GM12878 (cell line): ENCODE measurements around the gene DCAF5. TPM values are rescaled to one million over a fixed set of nuclear protein-coding genes. Genes with fewer than 3 reads are reported as not detected.

ENCODE experiments used
- ATAC-seq: fragments of 200-7000 bp; cut with Tn5 transposase; 3 replicates; pipeline ENCODE4 v1.9.1; 2020; ENCODE audit warnings: mild to moderate bottlenecking, moderate library complexity
- BruUV-seq: library from RNA; stranded (reverse); fragments of 400-500 nt; replicated peaks from 2 replicates; lab custom pipeline; 2021; lab: Mats Ljungman, UMichigan
- CTCF ChIA-PET: fragments of 300-600 bp; sonication (Branson Sonifier 250); formaldehyde crosslinking; extraction: SDS; loops from one replicate; lab custom pipeline; 2021; ENCODE audit warnings: inconsistent platforms; lab: Yijun Ruan, JAX
- POLR2A ChIA-PET: fragments of 350-600 bp; formaldehyde crosslinking; extraction: SDS; loops from one replicate; lab custom pipeline; 2021; ENCODE audit warnings: inconsistent platforms; lab: Charles Lee
- RAD21 ChIA-PET: fragments of 300-600 bp; sonication (Branson Sonifier 250); formaldehyde crosslinking; loops from one replicate; lab custom pipeline; 2023; ENCODE audit warnings: antibody characterized with exemption; ENCODE audit not compliant: unreplicated experiment; lab: Charles Lee
- SMC1A ChIA-PET: fragments of 300-600 bp; sonication (Branson Sonifier 250); formaldehyde crosslinking; loops from one replicate; lab custom pipeline; 2023; ENCODE audit not compliant: unreplicated experiment, uncharacterized antibody; lab: Charles Lee
- DNase-seq: peaks from one replicate; pipeline ENCODE4 v3.0.0-alpha.2; 2011; ENCODE audit warnings: low read depth, low spot score
- FAIRE-seq: peaks from 3 replicates; lab custom pipeline; 2011; peaks lifted over from hg19 to GRCh38; lab: Jason Lieb, UNC
- H2AFZ ChIP-seq: 2 replicates; pipeline ENCODE4 v1.6.0; 2011; ENCODE audit warnings: low read depth, low read length, control low read depth; ENCODE audit not compliant: control insufficient read depth
- H3K27ac ChIP-seq: 2 replicates; pipeline ENCODE4 v1.5.1; 2011; ENCODE audit warnings: control low read depth; ENCODE audit not compliant: control insufficient read depth, insufficient read depth
- H3K27me3 ChIP-seq, 2 experiments: replicated peaks in 1 of 2; 2 replicates each; pipeline versions ENCODE4 v1.6.0 to v1.6.1; 2011; ENCODE audit warnings: low read length in 1 of 2; ENCODE audit not compliant: control insufficient read depth in 2 of 2, insufficient read depth in 2 of 2
- H3K36me3 ChIP-seq, 2 experiments: 2 replicates each; pipeline ENCODE4 v1.5.1; 2011; ENCODE audit warnings: low read length in 1 of 2; ENCODE audit not compliant: control insufficient read depth in 2 of 2, insufficient read depth in 2 of 2
- H3K4me1 ChIP-seq: 2 replicates; pipeline ENCODE4 v1.6.1; 2011; ENCODE audit warnings: mild to moderate bottlenecking, low read length, moderate library complexity, mixed read lengths; ENCODE audit not compliant: control insufficient read depth, insufficient read depth
- H3K4me2 ChIP-seq: 2 replicates; pipeline ENCODE4 v1.6.0; 2011; ENCODE audit warnings: control low read depth; ENCODE audit not compliant: control insufficient read depth, insufficient read depth
- H3K4me3 ChIP-seq: fragments of 200-600 bp; sonication (generic); 2 replicates; pipeline ENCODE4 v1.5.1; 2016
- H3K79me2 ChIP-seq: 2 replicates; pipeline ENCODE4 v1.6.0; 2011; ENCODE audit warnings: low read length; ENCODE audit not compliant: control insufficient read depth, insufficient read depth
- H3K9ac ChIP-seq: 2 replicates; pipeline ENCODE4 v1.8.0; 2011; ENCODE audit warnings: low read length, control low read depth, mixed read lengths; ENCODE audit not compliant: control insufficient read depth, insufficient read depth
- H3K9me3 ChIP-seq: replicated peaks from 3 replicates; pipeline ENCODE4 v1.5.1; 2011; ENCODE audit warnings: mild to moderate bottlenecking, low read length; ENCODE audit not compliant: control insufficient read depth, insufficient read depth
- H4K20me1 ChIP-seq: 2 replicates; pipeline ENCODE4 v1.6.0; 2011; ENCODE audit not compliant: control insufficient read depth, insufficient read depth
- EP300 ChIP-seq, 2 experiments: fragments of 150-350 bp in 1 of 2; IDR thresholded peaks; 2 replicates each; pipeline ENCODE4 v1.6.1; 2011 to 2012; ENCODE audit warnings: low read depth in 2 of 2, low read length in 2 of 2, borderline replicate concordance in 1 of 2, improper control_type of control experiment in 1 of 2, inconsistent platforms in 1 of 2; ENCODE audit not compliant: control insufficient read depth in 1 of 2
- HSF1 ChIP-seq: fragments of 150-350 bp; IDR thresholded peaks from 2 replicates; pipeline ENCODE4 v1.6.1; 2014; ENCODE audit warnings: mild to moderate bottlenecking, low read depth, low read length
- LARP7 ChIP-seq: fragments of 450-650 bp; IDR thresholded peaks from 2 replicates; pipeline ENCODE4 v1.6.1; 2017; ENCODE audit warnings: mild to moderate bottlenecking
- YY1 ChIP-seq: IDR thresholded peaks from 2 replicates; pipeline ENCODE4 v1.6.1; 2011; ENCODE audit warnings: low read depth, mild to moderate bottlenecking, low read length
- WGBS: methylation state at CpG from one replicate; pipeline ENCODE4 v1.1.6; 2016; ENCODE audit warnings: low lambda C conversion rate; ENCODE audit not compliant: insufficient replicate concordance, insufficient coverage; ENCODE audit errors: missing lambda C conversion rate; 5-methylcytosine and 5-hydroxymethylcytosine counted together
- in situ Hi-C: fragments of 300-500 bp; cut with MboI; formaldehyde crosslinking; loops from 9 replicates; pipeline ENCODE4 v1.14.3; 2018; ENCODE audit warnings: mixed read lengths
- intact Hi-C: fragments of 100-400 bp; cut with micrococcal nuclease; formaldehyde crosslinking; loops from one replicate; pipeline ENCODE4 v1.14.2; 2022; ENCODE audit not compliant: unreplicated experiment
- polyA plus RNA-seq, 11 experiments: library from polyadenylated mRNA; depleted of rRNA in 4 of 11; unstranded in 6 of 11; stranded (reverse) in 5 of 11; fragments of >200 nt; fragmentation: Nextera tagmentation in 4 of 11; fragmentation: Illumina TruSeq in 1 of 11; extraction: Ambion mirVana in 4 of 11; extraction: Trizol in 1 of 11; gene quantifications; 1 replicate in 1 of 11; 2 replicates in 10 of 11; pipeline versions ENCODE4 v1.2.1 to v1.2.3, GENCODE V29; 2011 to 2016; ENCODE audit warnings: inconsistent platforms in 2 of 11, missing spikeins in 2 of 11, low read depth in 1 of 11
- total RNA-seq, 4 experiments: library from RNA; depleted of rRNA in 3 of 4; stranded (reverse); fragments of >200 nt in 3 of 4; fragmentation: Illumina TruSeq in 1 of 4; extraction: Trizol in 1 of 4; gene quantifications; 2 replicates each; pipeline versions ENCODE4 v1.2.1 to v1.2.3, GENCODE V29; 2013 to 2021

Gene DCAF5
- total and polyA plus RNA-seq, 10 of the 15 experiments (the other 5 are each of a cell fraction or from before 2014, with no cell fraction given) = 6.8 to 38.1 (median 19.1) TPM

GRCh38 chr14:69118305-69118704 is 34.6 kb downstream of the DCAF5 start:
- Histone ChIP-seq H3K27ac (no peak overlapping the region), H3K4me2 (no peak overlapping the region), H4K20me1 (no peaks in the 10 kb centered on the region)
- TF ChIP-seq LARP7 = no peak
- TF ChIP-seq YY1 = no peak
- TF ChIP-seq HSF1 = no peak
- no peak for TF ChIP-seq EP300 (IDR thresholded peaks at IDR 0.05; ENCODE audit: borderline replicate concordance in 1 of 2, control insufficient read depth in 1 of 2, low read depth in 2 of 2, low read length in 2 of 2)
- TF ChIP-seq, all 136 proteins: peak for 0
- H3K9me3 ChIP-seq = no peaks in the 10 kb centered on the region
- ATAC-seq = no peak
- H2AFZ ChIP-seq = no peak overlapping the region
- intact Hi-C loops (no loop called here), in situ Hi-C loops (no loop called here)
- WGBS = 56% methylated on average over 1 of the region's 1 CpG
- no peaks in the 10 kb centered on the region for H3K27me3 ChIP-seq
- RAD21 ChIA-PET = no interaction called here
- peaks cover 8 to 17% of the 10 kb centered on the region in 2 experiments for H3K36me3 ChIP-seq
- H3K9ac ChIP-seq = no peak overlapping the region
- POLR2A ChIA-PET = no interaction called here
- DNase-seq = no peak
- SMC1A ChIA-PET = interaction anchor here (0.9 to 2.0 kb wide), 3 partner anchors 10 to 13 kb away, joined by 3 to 5 read pairs (median 4); no protein-coding TSS in a partner anchor
- no peak overlapping the region for H3K4me3 ChIP-seq
- BruUV-seq = no TSS peak
- no peak for FAIRE-seq
- H3K79me2 ChIP-seq = no peaks in the 10 kb centered on the region
- H3K4me1 ChIP-seq = no peaks in the 10 kb centered on the region
- CTCF ChIA-PET = interaction anchor here (1.3 to 2.4 kb wide), 4 partner anchors 10 to 28 kb away, joined by 4 to 13 read pairs (median 7); no protein-coding TSS in a partner anchor
